Psoas muscle (tissue), 8 donors: Measurements from ENCODE around the gene CALCR. TPM values are rescaled to one million over a fixed set of nuclear protein-coding genes. Genes with fewer than 3 reads are reported as not detected.

Source experiments
- ATAC-seq, 4 donors: fragments of 200-7000 bp; cut with Tn5 transposase; one replicate each; pipeline ENCODE4 v1.9.1; 2020; ENCODE audit warnings: moderate library complexity in 3 of 4, mild to moderate bottlenecking in 2 of 4
- DNase-seq, 2 donors: peaks; one replicate each; pipeline ENCODE4 v3.0.0-alpha.2; 2020
- H3K27ac ChIP-seq: fragments of 200-600 bp; one replicate; pipeline ENCODE4 v1.8.0; 2022
- H3K27me3 ChIP-seq, 3 donors: fragments of 200-600 bp in 1 of 3; one replicate each; pipeline versions ENCODE4 v1.6.1 to v1.8.0; 2013 to 2022; ENCODE audit warnings: low read length in 2 of 3, mild to moderate bottlenecking in 2 of 3, moderate library complexity in 1 of 3; ENCODE audit not compliant: insufficient read depth in 3 of 3
- H3K36me3 ChIP-seq, 2 donors: fragments of 200-600 bp in 1 of 2; one replicate each; pipeline versions ENCODE4 v1.6.1 to v1.8.0; 2013 to 2022; ENCODE audit warnings: low read depth in 1 of 2, mild to moderate bottlenecking in 1 of 2, moderate library complexity in 1 of 2; ENCODE audit not compliant: insufficient read depth in 1 of 2
- H3K4me1 ChIP-seq: fragments of 200-600 bp; one replicate; pipeline ENCODE4 v1.8.0; 2022
- H3K4me3 ChIP-seq: fragments of 200-600 bp; one replicate; pipeline ENCODE4 v1.8.0; 2022; ENCODE audit warnings: mild to moderate bottlenecking
- H3K9me3 ChIP-seq: fragments of 200-600 bp; one replicate; pipeline ENCODE4 v1.8.0; 2022
- CTCF ChIP-seq: fragments of 200-600 bp; IDR thresholded peaks from one replicate; pipeline ENCODE4 v1.8.0; 2022; ENCODE audit warnings: antibody characterized with exemption
- WGBS, 3 donors: extraction: QIAGEN DNeasy Blood & Tissue Kit; methylation state at CpG; one replicate each; pipeline versions ENCODE4 v1.1.6 to v1.1.7; 2013; 5-methylcytosine and 5-hydroxymethylcytosine counted together
- intact Hi-C, 2 donors: fragments of 100-400 bp; cut with DNase I; formaldehyde crosslinking; loops; one replicate each; pipeline versions ENCODE4 v1.11.0 to v1.14.2; 2022
- polyA plus RNA-seq, 3 donors: library from polyadenylated mRNA; stranded (reverse); fragments of 200-250 nt; gene quantifications; one replicate each; pipeline ENCODE4 v1.2.3, GENCODE V29; 2013
- total RNA-seq, 4 donors: library from RNA; stranded (reverse); fragmentation: NEBNext Ultra II Directional in 2 of 4; extraction: Animal tissue kit (Norgen Biotek cat#: 25700) in 2 of 4; gene quantifications; one replicate each; pipeline versions ENCODE4 v1.2.1 to v1.2.4, GENCODE V29; 2021 to 2023
- donor health status: healthy with polysubstance abuse.
- donor health status: DM: no; HTN: no; CAD: no; lungs with moderate emphysema.
- donor health status: Bipolar disorder and iron deficiency.
- donor health status: healthy.
- donor health status: DM: yes; HTN: yes; CAD: no.
- donor health status: DM: no; HTN: no; CAD: no.
- donor health status: DM: no; HTN: no; CAD: no.
- donor health status: DM: yes; HTN: yes; CAD: no.

CALCR gene
- total and polyA plus RNA-seq, 7 donors, result 0.23 to 1.0 (median 0.64) TPM

GRCh38 chr7:93559639-93560491, 14.7 kb downstream of the CALCR start:
- no peaks in the 10 kb centered on the region for H3K9me3 ChIP-seq
- no peaks in the 10 kb centered on the region for H3K36me3 ChIP-seq
- DNase-seq (no peak), ATAC-seq (no peak)
- no peaks in the 10 kb centered on the region for H3K27me3 ChIP-seq
- 63 to 76% (median 65%) methylated on average over 3 of the region's 3 CpGs for WGBS, 3 donors
- H3K27ac ChIP-seq, result no peak overlapping the region
- H3K4me3 ChIP-seq, result no peak overlapping the region
- no peaks in the 10 kb centered on the region for H3K4me1 ChIP-seq
- intact Hi-C loops, result no loop called here
- TF ChIP-seq CTCF, result no peak

GRCh38 chr7:93558705-93559614, 15.6 kb downstream of the CALCR start:
- intact Hi-C loops, result no loop called here
- no peaks in the 10 kb centered on the region for H3K27me3 ChIP-seq
- ATAC-seq, result no peak
- H3K9me3 ChIP-seq, result no peaks in the 10 kb centered on the region
- no peaks in the 10 kb centered on the region for H3K36me3 ChIP-seq
- TF ChIP-seq CTCF, result no peak
- no peaks in the 10 kb centered on the region for H3K4me1 ChIP-seq
- DNase-seq, result no peak
- no peak overlapping the region for H3K27ac ChIP-seq
- H3K4me3 ChIP-seq, result no peak overlapping the region
- 30 to 41% (median 40%) methylated on average over 3 of the region's 3 CpGs for WGBS, 3 donors

GRCh38 chr7:93551931-93552330, 22.6 kb downstream of the CALCR start:
- Histone ChIP-seq H3K4me1 (no peaks in the 10 kb centered on the region), H3K27ac (no peak overlapping the region), H3K4me3 (no peak overlapping the region), H3K27me3 (no peaks in the 10 kb centered on the region), H3K9me3 (no peaks in the 10 kb centered on the region), H3K36me3 (no peaks in the 10 kb centered on the region)
- TF ChIP-seq CTCF, result no peak
- no peak for DNase-seq
- WGBS, 3 donors, result 56 to 74% (median 62%) methylated on average over 2 of the region's 2 CpGs
- ATAC-seq, result no peak
- intact Hi-C loops, result no loop called here

GRCh38 chr7:93551063-93551895, 23.2 kb downstream of the CALCR start:
- DNase-seq, result no peak
- no peak overlapping the region for H3K27ac ChIP-seq
- 13 to 16% (median 16%) methylated on average over 6 of the region's 6 CpGs for WGBS, 3 donors
- no peaks in the 10 kb centered on the region for H3K27me3 ChIP-seq
- H3K4me3 ChIP-seq, result no peak overlapping the region
- intact Hi-C loops, result no loop called here
- H3K9me3 ChIP-seq, result no peaks in the 10 kb centered on the region
- TF ChIP-seq CTCF, result peak; percentile 19
- no peaks in the 10 kb centered on the region for H3K36me3 ChIP-seq
- no peaks in the 10 kb centered on the region for H3K4me1 ChIP-seq
- ATAC-seq, result no peak
